HG02623 (cell line): ENCODE data around the gene HOXB7.

Source experiments
- ATAC-seq: cut with Tn5 transposase; IDR thresholded peaks from one replicate; pipeline ENCODE4 v1.9.1; 2021; ENCODE audit warnings: moderate library complexity; ENCODE audit not compliant: unreplicated experiment

HOXB7 gene

DNA sequence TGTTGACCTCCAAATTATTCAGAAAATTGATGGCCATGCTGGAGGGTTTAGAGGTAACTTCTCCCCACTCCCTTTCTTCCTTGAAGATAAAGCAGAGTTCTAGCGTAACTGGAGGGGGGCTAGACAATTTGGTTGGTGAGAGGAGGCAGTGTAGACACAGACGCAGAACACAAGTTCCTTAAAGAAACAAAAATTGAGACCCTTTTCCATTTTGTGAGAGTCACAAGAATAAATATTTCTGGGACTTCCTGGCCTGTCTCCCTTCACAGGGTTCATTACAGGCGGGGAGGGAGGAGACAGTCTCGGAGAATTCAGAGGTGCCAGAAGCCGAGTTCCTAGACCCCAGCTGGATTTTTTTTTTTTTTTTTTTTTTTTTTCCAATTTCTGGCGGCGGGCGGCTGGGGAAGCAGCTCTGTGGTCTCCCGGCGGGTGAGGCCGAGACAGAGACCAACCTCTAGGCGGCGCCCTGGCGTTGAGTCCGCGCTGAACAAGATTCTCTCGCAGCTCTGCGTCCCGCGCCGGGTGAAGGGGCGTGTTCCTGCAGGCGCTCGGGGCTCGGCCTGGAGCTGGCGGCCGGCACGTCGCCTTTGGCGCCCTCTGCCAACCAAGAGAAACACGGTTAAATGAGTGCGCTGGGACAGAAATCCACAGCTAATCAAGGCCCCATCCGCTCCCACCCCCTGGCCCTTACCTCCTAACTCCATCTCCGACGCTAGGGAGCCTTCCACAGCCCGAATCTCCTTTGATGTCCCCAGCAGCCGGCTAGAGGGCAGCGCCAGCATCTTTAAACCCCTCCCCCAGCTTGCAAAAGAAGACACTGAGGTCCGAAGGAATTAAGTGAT is 25.6 kb upstream of the HOXB7 start:
- ATAC-seq: no peak

DNA sequence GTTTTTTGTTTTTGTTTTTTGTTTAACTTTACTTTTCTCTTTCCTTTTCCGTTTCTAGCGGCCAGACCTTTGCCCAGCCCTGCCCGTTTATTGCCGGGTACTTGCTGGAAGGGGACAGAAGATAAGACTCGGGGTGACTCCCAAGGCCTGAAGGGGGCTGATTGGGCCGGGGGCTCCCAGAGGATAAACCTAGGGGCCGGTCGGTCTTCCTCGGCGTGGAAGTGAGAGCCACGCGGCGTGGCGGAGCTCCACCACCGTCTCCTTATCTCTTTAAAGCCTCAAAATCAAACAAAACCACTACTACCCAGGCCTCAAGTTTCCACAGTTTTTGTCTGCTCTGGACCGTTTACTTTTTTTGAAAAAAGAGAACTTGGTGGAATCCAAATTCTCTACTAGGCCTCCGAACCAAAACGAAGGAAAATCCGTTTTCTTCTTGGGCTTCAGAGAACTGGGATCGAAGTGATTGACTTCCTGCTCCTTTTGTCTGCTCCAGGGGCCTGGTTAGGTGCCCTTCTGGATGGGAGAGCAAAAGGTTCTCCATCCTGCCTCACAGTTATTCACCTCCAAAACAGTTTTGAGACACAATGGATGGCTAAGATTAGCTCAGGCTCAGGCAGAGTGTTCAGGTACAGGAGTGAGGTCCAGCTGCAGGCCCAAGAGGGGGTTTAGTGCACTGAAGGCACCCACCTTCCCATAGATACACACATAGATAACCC is 23.8 kb upstream of the HOXB7 start:
- no peak for ATAC-seq

DNA sequence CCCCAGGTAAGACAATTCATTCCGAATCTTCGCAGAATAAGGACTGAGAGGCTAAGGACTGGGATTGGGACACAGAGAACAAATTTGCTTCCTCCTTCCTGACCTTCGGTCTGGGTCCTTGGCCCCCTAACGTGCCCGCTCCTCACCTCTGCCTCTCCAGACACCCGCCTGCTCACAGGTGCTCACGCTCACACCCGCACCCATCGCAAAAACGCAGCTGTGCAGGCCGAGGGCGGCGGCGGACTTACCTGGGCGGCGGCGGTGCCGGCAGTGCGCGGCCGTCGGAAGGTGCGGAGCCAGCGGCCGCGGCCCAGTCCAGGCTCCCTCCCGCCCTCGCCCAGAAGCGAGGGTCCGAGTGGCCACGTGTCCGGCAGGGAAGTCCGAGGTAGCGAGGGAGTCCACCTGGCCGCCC is 22.5 kb upstream of the HOXB7 start:
- no peak for ATAC-seq

DNA sequence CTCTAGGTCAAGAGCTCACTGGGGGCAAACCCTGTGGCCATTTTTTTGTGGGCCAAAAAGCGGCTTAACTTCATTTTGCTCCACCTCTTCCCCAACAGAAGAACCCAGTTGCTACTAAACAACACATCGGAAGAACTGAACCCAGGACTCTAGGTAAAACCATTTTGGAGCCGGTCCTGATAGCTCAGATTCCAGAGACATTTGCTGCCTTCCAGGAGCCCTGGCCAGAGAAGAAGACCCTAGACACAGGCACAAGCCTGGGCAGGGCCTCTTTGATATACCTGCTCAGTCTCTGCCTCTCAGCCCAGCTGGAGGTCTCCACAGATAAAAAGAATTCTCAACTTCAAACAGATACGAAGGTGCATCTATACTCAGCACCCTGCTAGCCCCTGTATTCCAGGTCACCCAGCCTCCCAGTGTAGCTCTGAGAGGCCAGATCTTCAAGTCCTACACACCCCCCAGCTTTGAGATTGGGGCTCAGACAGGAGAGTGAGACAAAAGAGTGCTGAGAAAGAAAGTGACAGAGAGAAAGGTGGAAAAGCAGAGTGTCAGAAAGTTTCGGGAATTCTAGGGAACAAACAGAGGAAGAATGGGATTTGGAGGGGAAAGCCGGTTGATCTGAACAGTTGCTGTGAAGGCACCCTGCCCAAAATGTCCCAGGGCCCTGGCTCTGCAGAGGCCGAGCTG is 21.9 kb upstream of the HOXB7 start:
- ATAC-seq: no peak

DNA sequence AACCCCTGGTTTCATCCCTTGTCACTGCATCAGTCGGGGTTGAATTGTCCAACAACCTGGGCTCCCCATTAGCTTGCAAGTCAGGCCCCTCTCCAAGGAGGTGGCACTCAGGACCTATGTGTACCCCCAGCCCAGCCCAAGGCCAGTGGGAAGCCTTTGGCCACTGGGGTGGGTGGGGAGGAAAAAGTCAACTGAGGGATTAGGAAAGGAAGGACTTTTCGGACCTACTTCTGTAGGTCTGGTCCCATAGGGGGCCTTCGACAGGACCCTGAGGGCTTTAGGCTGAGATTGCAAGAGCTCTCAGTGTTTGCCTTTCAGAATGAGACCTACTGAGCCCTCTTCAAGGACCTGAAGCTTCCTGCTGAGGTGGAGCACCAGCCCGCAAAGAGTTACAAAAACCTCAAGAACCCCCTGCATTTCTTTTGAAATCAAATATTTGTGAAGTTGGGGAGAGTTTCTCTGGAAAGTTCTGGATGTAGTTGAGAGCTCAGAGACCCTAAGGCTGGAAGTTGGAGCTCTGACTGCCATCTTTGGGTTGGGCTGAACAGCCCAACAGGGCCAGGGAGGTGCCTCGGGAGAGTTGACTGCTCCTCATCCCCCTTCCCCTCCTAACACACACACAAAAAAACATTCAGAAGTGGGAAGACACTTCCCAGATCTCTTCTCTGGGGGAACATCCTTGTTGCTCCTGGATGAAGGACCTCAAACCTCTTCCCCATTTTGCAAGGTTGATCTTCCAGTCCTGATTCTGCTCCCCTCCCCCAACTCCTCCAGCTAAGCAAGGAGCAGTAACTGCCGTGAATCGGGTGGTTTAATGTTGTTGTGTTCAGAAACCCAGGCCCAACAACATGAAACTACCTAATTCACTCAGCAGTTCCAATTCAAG is 21.1 kb upstream of the HOXB7 start:
- ATAC-seq: no peak

- ATAC-seq: no peak
These were observed 20.3 kb upstream of the HOXB7 start for GRCh38 chr17:48630925-48631692.

DNA sequence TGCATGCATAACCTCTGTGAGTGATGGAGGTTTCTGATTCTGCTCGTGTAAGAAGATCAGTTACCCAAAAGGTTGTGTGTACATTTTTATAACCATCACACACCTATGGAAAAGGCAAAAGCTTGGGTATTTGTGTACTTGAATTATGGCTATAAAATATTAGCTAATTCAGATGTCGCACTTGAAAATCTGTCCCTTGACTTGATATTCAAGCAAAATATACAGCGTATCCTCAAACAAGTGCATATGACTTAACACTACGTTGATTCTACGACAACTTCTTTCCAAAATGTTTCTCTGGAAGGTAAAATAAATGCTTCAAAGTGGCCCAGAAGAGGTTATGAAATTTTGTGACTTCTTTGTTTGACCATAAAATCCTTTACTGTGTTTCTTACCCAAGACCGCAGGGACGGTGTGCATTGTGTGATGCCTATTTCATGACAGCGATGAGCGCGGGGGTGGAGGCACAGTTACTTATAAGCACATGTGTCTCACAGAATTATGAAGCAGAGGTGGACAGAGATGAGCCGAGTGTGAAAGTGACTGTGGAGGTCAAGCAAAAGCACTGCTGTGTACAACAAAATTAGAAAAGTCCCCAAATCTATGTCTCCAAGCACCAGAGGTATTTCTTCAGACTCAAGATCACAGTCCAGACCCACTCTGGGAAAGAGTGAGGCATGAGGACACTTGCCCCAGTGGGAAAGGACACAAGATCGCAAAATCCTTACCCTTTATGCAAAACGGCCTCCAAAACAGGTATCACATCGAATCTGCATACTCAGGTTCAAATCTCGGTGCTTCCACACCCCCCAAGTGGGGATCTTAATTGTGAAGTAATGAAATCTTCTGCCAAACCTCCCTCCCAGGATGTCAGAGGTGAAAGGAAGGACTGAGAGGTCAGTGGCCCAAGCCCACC is 19.4 kb upstream of the HOXB7 start:
- ATAC-seq: no peak

- ATAC-seq: no peak
These were observed 18.6 kb upstream of the HOXB7 start for GRCh38 chr17:48629411-48629759.

GRCh38 chr17:48628649-48629410 is 18.0 kb upstream of the HOXB7 start:
- no peak for ATAC-seq

GRCh38 chr17:48627623-48628521 is 17.1 kb upstream of the HOXB7 start:
- no peak for ATAC-seq

DNA sequence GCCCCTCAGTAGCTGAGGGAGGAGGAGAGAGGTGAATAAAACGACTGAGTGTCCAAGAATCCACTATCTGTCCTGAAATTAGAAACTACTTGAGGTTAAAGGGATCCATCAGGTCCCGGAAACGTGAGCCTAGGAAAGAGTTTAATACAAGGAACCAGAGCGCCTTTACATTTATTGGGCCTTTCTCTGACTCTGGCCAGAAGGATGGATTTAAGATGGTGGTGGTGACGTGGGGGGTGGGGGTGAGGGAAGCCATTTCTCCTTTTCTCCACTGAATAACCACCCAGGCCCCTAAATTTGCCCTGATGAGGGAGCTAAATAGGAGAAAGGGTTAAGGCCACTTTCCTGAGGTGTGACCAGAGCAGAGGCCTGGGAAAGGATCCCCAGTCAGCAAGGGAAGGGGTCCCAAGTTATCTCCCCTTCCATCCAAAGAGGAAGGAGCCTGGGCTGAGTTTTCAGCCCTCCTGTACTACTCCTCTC is 16.3 kb upstream of the HOXB7 start:
- ATAC-seq: no peak

DNA sequence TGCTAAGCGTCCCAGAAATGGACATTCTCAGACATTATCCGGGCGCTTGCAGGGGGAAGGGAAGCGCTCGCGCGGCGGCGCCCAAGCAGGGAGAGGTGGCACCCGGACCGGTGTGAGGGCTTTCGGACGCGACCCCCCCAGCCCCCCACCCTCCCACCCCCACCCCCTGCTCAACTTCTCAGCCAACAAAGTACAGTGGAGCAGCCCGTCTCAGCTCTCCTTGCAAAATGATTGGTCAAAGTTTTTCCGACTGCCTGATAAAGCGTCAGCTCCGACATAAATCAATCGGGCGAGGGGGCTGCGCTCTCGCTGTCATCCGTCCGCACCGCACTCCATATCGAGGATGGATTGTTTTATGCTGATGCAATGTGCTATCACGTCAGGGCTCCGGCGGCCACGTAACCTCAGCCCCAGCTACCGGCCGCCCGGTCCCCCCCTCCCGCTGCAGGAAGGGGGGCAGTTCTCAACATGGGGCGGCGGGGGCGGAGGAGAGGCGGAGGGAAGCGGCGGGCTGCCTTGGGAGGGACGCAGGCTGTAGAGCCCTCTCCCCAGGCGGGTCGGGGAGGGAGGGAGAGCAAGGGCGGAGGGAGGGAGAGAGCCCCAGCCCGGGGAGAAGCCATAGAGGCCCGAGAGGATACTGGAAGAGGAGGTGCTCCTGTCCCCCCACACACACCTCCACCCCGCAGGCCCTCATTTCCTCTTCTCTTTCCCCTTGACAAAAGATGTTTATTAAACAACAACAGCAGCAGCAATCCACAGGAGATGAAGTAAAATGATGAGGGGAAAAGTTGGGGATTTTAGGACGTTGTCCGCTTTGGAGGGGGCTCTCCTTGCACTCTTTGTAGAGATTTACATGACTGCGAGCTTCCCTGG is 15.7 kb upstream of the HOXB7 start, which contains the start of gene HOXB9:
TSS of gene HOXB9 (minus strand) at position 114 of the 873 bp plus-strand sequence. CDS start at position 25, 89 bp downstream.
- ATAC-seq: no peak

DNA sequence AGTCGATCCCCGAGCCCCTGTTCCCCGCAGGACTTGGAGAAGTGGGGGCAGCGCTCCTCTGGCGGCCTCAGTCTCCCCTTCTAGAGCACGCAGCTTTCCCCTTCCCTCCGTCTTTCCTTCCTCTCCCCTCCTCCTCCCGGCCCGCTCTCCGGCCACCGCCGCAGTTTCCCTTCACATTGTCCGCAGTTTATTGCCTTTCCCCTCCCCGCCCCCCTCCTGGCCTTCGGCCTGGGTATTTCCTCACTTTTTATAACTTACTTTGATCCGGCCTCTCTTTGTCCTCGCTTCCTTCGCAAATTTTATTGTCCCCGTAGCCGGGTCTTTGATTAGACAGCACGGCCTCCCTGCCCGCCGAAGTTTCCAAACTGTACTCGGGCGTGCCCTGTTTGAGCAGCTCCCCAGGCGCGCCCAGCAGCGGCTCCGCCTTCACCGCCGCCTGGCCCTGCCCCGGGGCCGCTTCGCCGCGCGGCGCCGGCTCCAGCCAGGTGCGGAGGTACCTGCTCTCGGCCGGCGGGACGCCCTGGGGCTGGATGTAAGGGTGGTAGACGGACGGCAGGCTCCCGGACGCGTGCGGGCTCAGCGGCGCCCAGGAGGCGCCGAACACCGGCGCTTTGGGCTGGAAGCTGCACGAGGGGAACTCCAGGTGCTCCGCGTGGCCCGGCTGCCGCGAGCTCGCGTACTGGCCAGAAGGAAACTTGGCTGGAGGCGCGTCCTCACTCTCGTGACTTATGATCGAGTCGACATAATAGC is 14.9 kb upstream of the HOXB7 start:
- ATAC-seq: no peak

DNA sequence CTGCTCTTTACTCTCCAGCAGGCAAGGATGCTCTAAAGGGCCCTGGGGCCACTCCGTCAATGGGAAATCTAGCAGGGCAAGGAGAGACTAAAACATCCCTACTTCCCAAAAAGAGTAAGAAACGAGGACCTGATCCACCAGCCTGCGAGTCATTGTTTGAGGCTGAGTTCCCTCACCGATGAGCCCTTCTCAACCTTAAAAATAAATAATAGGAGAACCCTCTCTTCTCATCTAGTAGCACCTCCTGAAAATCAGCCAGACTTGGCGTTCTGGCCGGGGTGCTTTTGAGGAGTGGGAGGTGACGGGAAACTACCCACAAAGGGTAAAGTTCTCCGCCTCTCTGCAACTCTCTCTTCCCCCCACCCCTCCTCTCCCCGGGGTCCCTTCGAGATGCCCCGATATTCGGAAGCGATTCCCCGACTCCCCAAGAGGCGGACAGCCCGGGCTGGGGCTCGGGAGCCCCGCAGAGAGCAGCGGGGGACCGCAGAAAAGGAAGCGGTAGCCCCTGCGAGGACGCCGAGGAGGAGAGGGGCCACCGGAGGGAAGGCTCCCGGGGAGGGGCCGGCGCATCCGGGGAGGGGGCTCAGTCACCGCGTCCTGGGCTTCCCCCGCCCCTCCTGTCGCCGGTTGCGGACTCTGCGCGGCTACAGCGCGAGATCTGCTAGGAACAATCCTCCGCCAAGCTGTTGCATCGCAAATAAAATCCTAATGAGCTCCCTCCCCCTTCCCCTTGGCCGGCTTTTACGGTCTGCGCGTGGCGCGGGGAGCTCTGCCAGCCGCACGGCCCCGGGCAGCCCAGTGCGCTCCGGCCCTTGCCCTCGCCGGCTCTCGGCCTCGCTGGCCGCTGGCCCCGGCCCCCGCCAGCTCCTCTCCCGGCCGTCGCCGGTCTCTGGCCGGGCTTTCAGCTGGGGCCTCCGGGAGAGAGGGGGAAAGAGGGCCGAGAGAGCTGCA is 14.0 kb upstream of the HOXB7 start:
- no peak for ATAC-seq
